Mesothelial cell of epicardium (in vitro differentiated cells): ENCODE results near the gene CCL7. TPM values are rescaled to one million over a fixed set of nuclear protein-coding genes. Genes with fewer than 3 reads are reported as not detected.

Source experiments
- DNase-seq, 2 experiments: peaks; one replicate each; pipeline ENCODE4 v3.0.0; 2021; ENCODE audit warnings: low spot score in 2 of 2; ENCODE audit not compliant: unreplicated experiment in 2 of 2
- H3K27ac Mint-ChIP-seq: 2 replicates; pipeline ENCODE4 v1.8.0; 2021; ENCODE audit warnings: mixed read lengths
- H3K27me3 Mint-ChIP-seq: 2 replicates; pipeline ENCODE4 v1.8.0; 2021; ENCODE audit warnings: low read depth, mixed read lengths
- H3K36me3 Mint-ChIP-seq: 2 replicates; pipeline ENCODE4 v1.8.0; 2021; ENCODE audit warnings: mixed read lengths
- H3K4me1 Mint-ChIP-seq: 2 replicates; pipeline ENCODE4 v1.8.0; 2021; ENCODE audit warnings: mixed read lengths
- H3K4me3 Mint-ChIP-seq: 2 replicates; pipeline ENCODE4 v1.8.0; 2021; ENCODE audit warnings: mild to moderate bottlenecking, moderate library complexity, mixed read lengths
- H3K9me3 Mint-ChIP-seq: 2 replicates; pipeline ENCODE4 v1.8.0; 2021; ENCODE audit warnings: mixed read lengths
- CTCF ChIP-seq: fragments of 200-600 bp; sonication (generic); IDR thresholded peaks from one replicate; pipeline ENCODE4 v1.5.0; 2021; ENCODE audit warnings: antibody characterized with exemption; ENCODE audit not compliant: unreplicated experiment
- total RNA-seq: library from RNA; stranded (reverse); gene quantifications from 3 replicates; pipeline ENCODE4 v1.2.1, GENCODE V29; 2021

The CCL7 gene
- total RNA-seq: not detected in 3 replicates

- H3K27ac Mint-ChIP-seq: no peak within 1 kb of the TSS
- H3K9me3 Mint-ChIP-seq: no peaks in the 10 kb centered on the region
- no peak for DNase-seq
- no peak for TF ChIP-seq CTCF
- H3K4me1 Mint-ChIP-seq: peaks cover 4% of the 10 kb centered on the region
- no peak within 1 kb of the TSS for H3K4me3 Mint-ChIP-seq
- H3K27me3 Mint-ChIP-seq: peaks cover 63% of the 10 kb centered on the region
- no peaks in the 10 kb centered on the region for H3K36me3 Mint-ChIP-seq
Measured at GRCh38 chr17:34269969-34270368, at the start of gene CCL7. Gene CCL7, plus strand, starts transcription at chr17:34270221. Its CDS starts 70 bp downstream, at chr17:34270291.

- Mint-ChIP-seq H3K4me1 (no peaks in the 10 kb centered on the region), H3K27ac (no peak overlapping the region), H3K9me3 (peaks cover 7% of the 10 kb centered on the region), H3K27me3 (peaks cover 33% of the 10 kb centered on the region), H3K36me3 (no peaks in the 10 kb centered on the region), H3K4me3 (no peak overlapping the region)
- DNase-seq: no peak
- no peak for TF ChIP-seq CTCF
Measured at GRCh38 chr17:34220752-34221395, 49.1 kb upstream of the CCL7 start.

- no peak for DNase-seq
- H3K4me1 Mint-ChIP-seq: no peaks in the 10 kb centered on the region
- no peaks in the 10 kb centered on the region for H3K36me3 Mint-ChIP-seq
- TF ChIP-seq CTCF: no peak
- H3K27me3 Mint-ChIP-seq: peaks cover 33% of the 10 kb centered on the region
- H3K9me3 Mint-ChIP-seq: peaks cover 2% of the 10 kb centered on the region
- H3K27ac Mint-ChIP-seq: no peak overlapping the region
- no peak overlapping the region for H3K4me3 Mint-ChIP-seq
Measured at GRCh38 chr17:34221411-34221810, 48.6 kb upstream of the CCL7 start.

GRCh38 chr17:34222722-34223497 is 47.1 kb upstream of the CCL7 start:
- DNase-seq: no peak
- Mint-ChIP-seq H3K4me3 (no peak overlapping the region), H3K4me1 (peaks cover 3% of the 10 kb centered on the region), H3K9me3 (no peaks in the 10 kb centered on the region), H3K27ac (no peak overlapping the region), H3K27me3 (peaks cover 33% of the 10 kb centered on the region), H3K36me3 (no peaks in the 10 kb centered on the region)
- TF ChIP-seq CTCF: no peak

- H3K4me1 Mint-ChIP-seq: peaks cover 5% of the 10 kb centered on the region
- DNase-seq: no peak
- no peak for TF ChIP-seq CTCF
- H3K4me3 Mint-ChIP-seq: no peak overlapping the region
- H3K27me3 Mint-ChIP-seq: peaks cover 24% of the 10 kb centered on the region
- H3K9me3 Mint-ChIP-seq: peaks cover 11% of the 10 kb centered on the region
- no peaks in the 10 kb centered on the region for H3K36me3 Mint-ChIP-seq
- no peak overlapping the region for H3K27ac Mint-ChIP-seq
Measured at GRCh38 chr17:34225046-34225445, 45.0 kb upstream of the CCL7 start.
